Ascending aorta (tissue), 2 donors: Measurements from ENCODE around the gene ETV2. TPM values are rescaled to one million over a fixed set of nuclear protein-coding genes. Genes with fewer than 3 reads are reported as not detected.

ENCODE experiments used
- DNase-seq, 2 donors: peaks; one replicate each; pipeline ENCODE4 v3.0.0-alpha.2; 2019; ENCODE audit warnings: low spot score in 2 of 2
- H3K27ac ChIP-seq, 2 donors: fragments of 200-600 bp; sonication (generic); one replicate each; pipeline ENCODE4 v1.5.1; 2016 to 2017; ENCODE audit warnings: mild to moderate bottlenecking in 1 of 2
- H3K27me3 ChIP-seq: fragments of 200-600 bp; sonication (generic); one replicate; pipeline ENCODE4 v1.5.1; 2017
- H3K36me3 ChIP-seq, 2 donors: fragments of 200-600 bp; sonication (generic); one replicate each; pipeline ENCODE4 v1.5.1; 2016
- H3K4me1 ChIP-seq, 2 donors: fragments of 200-600 bp; sonication (generic); one replicate each; pipeline ENCODE4 v1.5.1; 2016 to 2017; ENCODE audit warnings: mild to moderate bottlenecking in 1 of 2
- H3K4me3 ChIP-seq, 2 donors: fragments of 200-600 bp; sonication (generic); one replicate each; pipeline ENCODE4 v1.5.1; 2016 to 2017; ENCODE audit warnings: mild to moderate bottlenecking in 1 of 2
- H3K9me3 ChIP-seq, 2 donors: fragments of 200-600 bp; sonication (generic); one replicate each; pipeline ENCODE4 v1.5.1; 2016
- intact Hi-C: fragments of 100-400 bp; cut with DNase I; formaldehyde crosslinking; loops from one replicate; pipeline ENCODE4 v1.15.1; 2023
- total RNA-seq: library from RNA; depleted of rRNA; stranded (reverse); fragments of >200 nt; gene quantifications from one replicate; pipeline ENCODE4 v1.1.0, GENCODE V29; 2016
- TF ChIP-seq, protein P1 (sequence below), 3 experiments: fragments of 200-600 bp in 2 of 3; fragments of 450-650 bp in 1 of 3; sonication (generic) in 2 of 3; IDR thresholded peaks; one replicate each; pipeline ENCODE4 v1.5.1; 2016 to 2019; ENCODE audit warnings: antibody characterized with exemption in 3 of 3, mild to moderate bottlenecking in 1 of 3, moderate library complexity in 1 of 3

Gene ETV2
- total RNA-seq, 1 donor from 2014 or later, result 4.8 TPM

DNA sequence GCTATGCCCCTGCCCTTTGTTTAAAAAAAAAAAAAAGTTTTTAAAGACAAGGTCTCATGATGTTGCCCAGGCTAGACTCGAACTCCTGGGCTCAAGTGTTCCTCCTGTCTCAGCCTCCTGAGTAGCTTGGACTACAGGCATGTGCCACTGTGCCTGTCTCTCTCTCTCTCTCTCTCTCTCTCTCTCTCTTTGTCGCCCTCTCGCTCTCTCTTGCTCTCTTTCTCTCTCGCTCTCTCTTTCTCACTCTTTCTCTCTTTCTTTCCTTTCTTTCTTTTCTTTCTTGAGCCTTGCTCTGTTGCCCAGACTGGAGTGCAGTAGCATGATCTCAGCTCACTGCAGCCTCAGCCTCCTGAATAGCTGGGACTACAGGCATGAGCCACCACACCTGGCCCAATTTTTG lies 14.1 kb downstream of the ETV2 start:
- intact Hi-C loops, result no loop called here
- no peaks in the 10 kb centered on the region for H3K4me1 ChIP-seq
- H3K27me3 ChIP-seq, result no peaks in the 10 kb centered on the region
- no peak for DNase-seq
- no peak overlapping the region for H3K4me3 ChIP-seq
- TF ChIP-seq, protein P1, sequence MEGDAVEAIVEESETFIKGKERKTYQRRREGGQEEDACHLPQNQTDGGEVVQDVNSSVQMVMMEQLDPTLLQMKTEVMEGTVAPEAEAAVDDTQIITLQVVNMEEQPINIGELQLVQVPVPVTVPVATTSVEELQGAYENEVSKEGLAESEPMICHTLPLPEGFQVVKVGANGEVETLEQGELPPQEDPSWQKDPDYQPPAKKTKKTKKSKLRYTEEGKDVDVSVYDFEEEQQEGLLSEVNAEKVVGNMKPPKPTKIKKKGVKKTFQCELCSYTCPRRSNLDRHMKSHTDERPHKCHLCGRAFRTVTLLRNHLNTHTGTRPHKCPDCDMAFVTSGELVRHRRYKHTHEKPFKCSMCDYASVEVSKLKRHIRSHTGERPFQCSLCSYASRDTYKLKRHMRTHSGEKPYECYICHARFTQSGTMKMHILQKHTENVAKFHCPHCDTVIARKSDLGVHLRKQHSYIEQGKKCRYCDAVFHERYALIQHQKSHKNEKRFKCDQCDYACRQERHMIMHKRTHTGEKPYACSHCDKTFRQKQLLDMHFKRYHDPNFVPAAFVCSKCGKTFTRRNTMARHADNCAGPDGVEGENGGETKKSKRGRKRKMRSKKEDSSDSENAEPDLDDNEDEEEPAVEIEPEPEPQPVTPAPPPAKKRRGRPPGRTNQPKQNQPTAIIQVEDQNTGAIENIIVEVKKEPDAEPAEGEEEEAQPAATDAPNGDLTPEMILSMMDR (IDR thresholded peaks at IDR 0.05), result no peak
- H3K36me3 ChIP-seq, result peaks cover 73 to 92% of the 10 kb centered on the region in 2 donors
- no peak overlapping the region for H3K27ac ChIP-seq
- H3K9me3 ChIP-seq, result no peaks in the 10 kb centered on the region

DNA sequence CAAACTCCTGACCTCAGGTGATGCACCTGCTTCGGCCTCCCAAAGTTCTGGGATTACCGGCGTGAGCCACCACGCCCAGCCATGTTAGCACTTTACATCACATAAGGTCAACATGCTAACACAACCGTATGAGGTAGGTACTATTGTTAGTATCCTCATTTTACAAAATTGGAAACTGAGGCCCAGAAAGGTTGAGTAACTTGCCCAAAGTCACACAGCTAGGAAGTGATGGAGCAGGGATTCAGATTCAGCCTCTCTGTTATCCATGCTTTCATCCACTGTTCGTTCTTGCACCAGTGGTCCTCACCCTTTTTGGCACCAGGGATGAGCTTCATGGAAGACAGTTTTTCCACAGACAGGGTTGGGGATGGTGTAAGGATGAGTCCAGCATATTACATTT lies 15.2 kb downstream of the ETV2 start:
- Histone ChIP-seq H3K4me1 (no peaks in the 10 kb centered on the region), H3K27me3 (no peaks in the 10 kb centered on the region), H3K27ac (no peak overlapping the region), H3K9me3 (no peaks in the 10 kb centered on the region), H3K36me3 (peaks cover 62 to 94% of the 10 kb centered on the region in 2 donors), H3K4me3 (no peak overlapping the region)
- TF ChIP-seq, protein P1 (IDR thresholded peaks at IDR 0.05), result no peak
- intact Hi-C loops, result no loop called here
- no peak for DNase-seq

GRCh38 chr19:35657904-35658700 lies 16.6 kb downstream of the ETV2 start:
- no peaks in the 10 kb centered on the region for H3K4me1 ChIP-seq
- TF ChIP-seq, protein P1 (IDR thresholded peaks at IDR 0.05), result no peak
- intact Hi-C loops, result no loop called here
- H3K36me3 ChIP-seq, result peaks cover 59 to 95% of the 10 kb centered on the region in 2 donors
- no peak overlapping the region for H3K27ac ChIP-seq
- no peak for DNase-seq
- H3K9me3 ChIP-seq, result no peaks in the 10 kb centered on the region
- no peaks in the 10 kb centered on the region for H3K27me3 ChIP-seq
- no peak overlapping the region for H3K4me3 ChIP-seq

- intact Hi-C loops, result no loop called here
- H3K36me3 ChIP-seq, result peaks cover 23 to 69% of the 10 kb centered on the region in 2 donors
These were observed 20.4 kb downstream of the ETV2 start for GRCh38 chr19:35661995-35662340.

GRCh38 chr19:35663981-35664380 lies 22.4 kb downstream of the ETV2 start:
- Histone ChIP-seq H3K4me3 (no peak overlapping the region), H3K27me3 (no peaks in the 10 kb centered on the region), H3K27ac (no peak overlapping the region), H3K4me1 (no peaks in the 10 kb centered on the region), H3K9me3 (no peaks in the 10 kb centered on the region), H3K36me3 (peaks cover 4 to 49% of the 10 kb centered on the region in 2 donors)
- TF ChIP-seq, protein P1 (IDR thresholded peaks at IDR 0.05), result no peak
- no peak for DNase-seq
- intact Hi-C loops, result no loop called here

More at GRCh38 chr19:35661995-35662340, 20.4 kb downstream of the ETV2 start:
- no peaks in the 10 kb centered on the region for H3K27me3 ChIP-seq
- no peaks in the 10 kb centered on the region for H3K9me3 ChIP-seq
- H3K4me1 ChIP-seq, result no peaks in the 10 kb centered on the region
- no peak for DNase-seq
- H3K27ac ChIP-seq, result no peak overlapping the region
- no peak overlapping the region for H3K4me3 ChIP-seq
- TF ChIP-seq, protein P1 (IDR thresholded peaks at IDR 0.05), result no peak
